ENCODE measurements around the gene PCDHA5.

PCDHA5 gene

GRCh38 chr5:140862441-140863295 is 41.3 kb downstream of the PCDHA5 start:
- no peak for DNase-seq (ENCODE audit: low read depth, low spot score)

DNA sequence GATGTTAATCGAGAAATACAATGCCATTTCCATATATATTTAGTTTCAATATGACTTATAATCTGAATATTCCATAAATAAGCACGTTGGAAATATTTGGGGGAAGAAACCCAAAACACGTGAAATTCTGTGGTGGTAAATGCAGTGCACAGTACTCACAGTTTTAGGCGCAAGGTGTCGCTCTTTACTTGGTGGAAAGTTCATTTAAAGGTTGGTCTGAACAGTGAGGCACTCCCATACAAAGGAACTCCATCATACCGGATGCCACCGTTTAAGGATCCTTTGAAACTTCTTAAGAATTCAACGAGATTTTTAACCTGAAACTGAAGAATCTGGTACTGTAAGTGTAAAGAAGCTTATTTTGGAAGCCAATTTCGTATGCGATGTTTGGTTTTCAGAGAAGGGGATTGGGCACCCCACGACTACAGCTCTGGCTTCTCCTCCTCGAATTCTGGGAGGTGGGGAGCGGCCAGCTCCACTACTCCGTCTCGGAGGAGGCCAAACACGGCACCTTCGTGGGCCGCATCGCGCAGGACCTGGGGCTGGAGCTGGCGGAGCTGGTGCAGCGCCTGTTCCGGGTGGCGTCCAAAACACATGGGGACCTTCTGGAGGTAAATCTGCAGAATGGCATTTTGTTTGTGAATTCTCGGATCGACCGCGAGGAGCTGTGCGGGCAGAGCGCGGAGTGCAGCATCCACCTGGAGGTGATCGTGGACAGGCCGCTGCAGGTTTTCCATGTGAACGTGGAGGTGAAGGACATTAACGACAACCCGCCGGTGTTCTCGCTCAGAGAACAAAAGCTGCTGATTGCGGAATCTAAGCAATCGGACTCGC is 47.5 kb downstream of the PCDHA5 start, which contains the start of gene PCDHA11:
Gene PCDHA11, plus strand, starts transcription at position 237 of the 834 bp plus-strand sequence. Its CDS starts 147 bp downstream, at position 384.
- peak; percentile 10 for DNase-seq (ENCODE audit: low read depth, low spot score)

GRCh38 chr5:140869555-140869886 is 48.1 kb downstream of the PCDHA5 start:
- no peak for DNase-seq (ENCODE audit: low read depth, low spot score)

DNA sequence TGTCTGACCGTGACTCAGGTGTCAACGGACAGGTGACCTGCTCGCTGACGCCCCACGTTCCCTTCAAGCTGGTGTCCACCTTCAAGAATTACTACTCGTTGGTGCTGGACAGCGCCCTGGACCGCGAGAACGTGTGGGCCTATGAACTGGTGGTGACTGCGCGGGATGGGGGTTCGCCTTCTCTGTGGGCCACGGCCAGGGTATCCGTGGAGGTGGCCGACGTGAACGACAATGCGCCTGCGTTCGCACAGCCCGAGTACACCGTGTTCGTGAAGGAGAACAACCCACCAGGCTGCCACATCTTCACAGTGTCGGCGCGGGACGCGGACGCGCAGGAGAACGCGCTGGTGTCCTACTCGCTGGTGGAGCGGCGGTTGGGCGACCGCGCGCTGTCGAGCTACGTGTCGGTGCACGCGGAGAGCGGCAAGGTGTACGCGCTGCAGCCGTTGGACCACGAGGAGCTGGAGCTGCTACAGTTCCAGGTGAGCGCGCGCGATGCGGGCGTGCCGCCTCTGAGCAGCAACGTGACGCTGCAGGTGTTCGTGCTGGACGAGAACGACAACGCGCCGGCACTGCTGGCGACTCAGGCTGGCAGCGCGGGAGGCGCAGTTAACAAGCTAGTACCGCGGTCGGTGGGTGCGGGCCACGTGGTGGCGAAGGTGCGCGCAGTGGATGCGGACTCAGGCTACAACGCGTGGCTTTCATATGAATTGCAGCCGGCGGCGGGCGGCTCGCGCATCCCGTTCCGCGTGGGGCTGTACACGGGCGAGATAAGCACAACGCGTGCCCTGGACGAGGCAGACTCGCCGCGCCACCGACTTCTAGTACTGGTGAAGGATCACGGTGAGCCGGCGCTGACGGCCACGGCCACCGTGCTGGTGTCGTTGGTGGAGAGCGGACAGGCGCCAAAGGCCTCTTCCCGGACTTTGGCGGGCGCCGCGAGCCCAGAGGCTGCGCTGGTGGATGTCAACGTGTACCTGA is 49.1 kb downstream of the PCDHA5 start:
- no peak for DNase-seq (ENCODE audit: low read depth, low spot score)

All from astrocyte of the hippocampus (primary cell).